Measurements from ENCODE around the gene TSFM. TPM values are rescaled to one million over a fixed set of nuclear protein-coding genes. Genes with fewer than 3 reads are reported as not detected.

Gene TSFM
- total RNA-seq, 1 experiment from 2014 or later: 40.3 TPM

- in situ Hi-C loops (cut with HindIII; ENCODE audit: low pct_unique_long_range_greater_than_20kb, low sequenced_read_pairs) (no loop called here), intact Hi-C loops (cut with micrococcal nuclease; ENCODE audit: unreplicated experiment) (no loop called here)
- TF ChIP-seq SIN3A (IDR thresholded peaks at IDR 0.05; ENCODE audit: borderline replicate concordance, insufficient read depth, low read depth, low read length) (no peak), REST (IDR thresholded peaks at IDR 0.05; ENCODE audit: insufficient read depth in 1 of 2, low read depth in 2 of 2, low read length in 1 of 2) (no peak), TCF7L2 (IDR thresholded peaks at IDR 0.05; ENCODE audit: low read depth, low read length) (no peak), POLR2AphosphoS5 (IDR thresholded peaks at IDR 0.05; ENCODE audit: low read depth, low read length) (no peak), CTCF (IDR thresholded peaks at IDR 0.05) (no peak)
- no peak overlapping the region for H3K27ac ChIP-seq (ENCODE audit: low read length)
- ChIA-PET POLR2A (no interaction called here), CTCF (no interaction called here)
- H3K4me3 ChIP-seq (ENCODE audit: low read depth in 2 of 2, low read length in 2 of 2): no peak overlapping the region
- H3K36me3 ChIP-seq (ENCODE audit: control insufficient read depth, insufficient read depth, low read length): no peaks in the 10 kb centered on the region; the same call in 1 of the 2 replicates
- BruUV-seq (replicated peaks): no TSS peak
- H3K4me1 ChIP-seq (ENCODE audit: control insufficient read depth, insufficient read depth, low read length): peaks cover 3% of the 10 kb centered on the region
- no peak for ATAC-seq
- peaks cover 6% of the 10 kb centered on the region; the same call in 1 of the 2 replicates for H3K27me3 ChIP-seq (ENCODE audit: control insufficient read depth, insufficient read depth, low read length)
- no peaks in the 10 kb centered on the region for H3K9me3 ChIP-seq (ENCODE audit: control insufficient read depth, insufficient read depth, low read depth, low read length)
- DNase-seq (ENCODE audit: low read depth, low spot score): no peak
Measured at GRCh38 chr12:57761391-57761998, 21.1 kb upstream of the TSFM start.

GRCh38 chr12:57762463-57762862 is 20.1 kb upstream of the TSFM start:
- ChIA-PET POLR2A (no interaction called here), CTCF (no interaction called here)
- in situ Hi-C loops (cut with HindIII; ENCODE audit: low pct_unique_long_range_greater_than_20kb, low sequenced_read_pairs): no loop called here
- DNase-seq (ENCODE audit: low read depth, low spot score) (no peak), ATAC-seq (no peak)
- Histone ChIP-seq H3K36me3 (ENCODE audit: control insufficient read depth, insufficient read depth, low read length) (no peaks in the 10 kb centered on the region), H3K9me3 (ENCODE audit: control insufficient read depth, insufficient read depth, low read depth, low read length) (no peaks in the 10 kb centered on the region), H3K4me1 (ENCODE audit: control insufficient read depth, insufficient read depth, low read length) (peaks cover 11% of the 10 kb centered on the region), H3K27me3 (ENCODE audit: control insufficient read depth, insufficient read depth, low read length) (peaks cover 4% of the 10 kb centered on the region; the same call in 1 of the 2 replicates), H3K4me3 (ENCODE audit: low read depth in 2 of 2, low read length in 2 of 2) (no peak overlapping the region), H3K27ac (ENCODE audit: low read length) (no peak overlapping the region)
- TF ChIP-seq POLR2AphosphoS5 (IDR thresholded peaks at IDR 0.05; ENCODE audit: low read depth, low read length): no peak
- no peak for TF ChIP-seq REST (IDR thresholded peaks at IDR 0.05; ENCODE audit: insufficient read depth in 1 of 2, low read depth in 2 of 2, low read length in 1 of 2)
- TF ChIP-seq TCF7L2 (IDR thresholded peaks at IDR 0.05; ENCODE audit: low read depth, low read length): no peak
- TF ChIP-seq CTCF (IDR thresholded peaks at IDR 0.05): no peak
- no peak for TF ChIP-seq SIN3A (IDR thresholded peaks at IDR 0.05; ENCODE audit: borderline replicate concordance, insufficient read depth, low read depth, low read length)
- intact Hi-C loops (cut with micrococcal nuclease; ENCODE audit: unreplicated experiment): no loop called here
- BruUV-seq (replicated peaks): no TSS peak

Data from Panc1 (cell line).